Mononuclear cell (primary cell): ENCODE results near the gene IL4R. TPM values are rescaled to one million over a fixed set of nuclear protein-coding genes. Genes with fewer than 3 reads are reported as not detected.
A peak's percentile ranks its signal among the peaks of the same experiment; 100 is the strongest.

Source experiments
- H3K27me3 ChIP-seq: 2 replicates; pipeline ENCODE4 v1.6.0; 2011; ENCODE audit warnings: low read length, control low read depth; ENCODE audit not compliant: insufficient read depth
- H3K4me1 ChIP-seq: 2 replicates; pipeline ENCODE4 v1.5.1; 2011; ENCODE audit warnings: mild to moderate bottlenecking, low read length, control low read depth; ENCODE audit not compliant: insufficient read depth
- H3K4me3 ChIP-seq: 2 replicates; pipeline ENCODE4 v1.5.1; 2011; ENCODE audit warnings: mild to moderate bottlenecking, low read length, moderate library complexity
- H3K9me3 ChIP-seq: 2 replicates; pipeline ENCODE4 v1.5.1; 2011; ENCODE audit warnings: low read depth, mild to moderate bottlenecking, control low read depth, low read length
- total RNA-seq: library from RNA; depleted of rRNA; stranded (reverse); fragments of >200 nt; gene quantifications from one replicate; pipeline ENCODE4 v1.2.3, GENCODE V29; 2012

The IL4R gene
- total RNA-seq, 1 donor, result 103 TPM

- H3K9me3 ChIP-seq, result no peaks in the 10 kb centered on the region
- H3K27me3 ChIP-seq, result no peaks in the 10 kb centered on the region
- peaks cover 71% of the 10 kb centered on the region for H3K4me1 ChIP-seq
- no peak overlapping the region for H3K4me3 ChIP-seq
These were observed 10.3 kb upstream of the IL4R start for GRCh38 chr16:27303256-27304100.

- no peak overlapping the region for H3K4me3 ChIP-seq
- no peaks in the 10 kb centered on the region for H3K9me3 ChIP-seq
- no peaks in the 10 kb centered on the region for H3K27me3 ChIP-seq
- H3K4me1 ChIP-seq, result peaks cover 66% of the 10 kb centered on the region
These were observed 9.7 kb upstream of the IL4R start for GRCh38 chr16:27304102-27304501.

- no peaks in the 10 kb centered on the region for H3K9me3 ChIP-seq
- H3K27me3 ChIP-seq, result no peaks in the 10 kb centered on the region
- H3K4me3 ChIP-seq, result no peak overlapping the region
- H3K4me1 ChIP-seq, result peaks cover 56% of the 10 kb centered on the region
These were observed 8.7 kb upstream of the IL4R start for GRCh38 chr16:27304881-27305745.

GRCh38 chr16:27305839-27306442 lies 7.8 kb upstream of the IL4R start:
- no peak overlapping the region for H3K4me3 ChIP-seq
- peaks cover 48% of the 10 kb centered on the region for H3K4me1 ChIP-seq
- H3K9me3 ChIP-seq, result no peaks in the 10 kb centered on the region
- no peaks in the 10 kb centered on the region for H3K27me3 ChIP-seq

- Histone ChIP-seq H3K4me1 (peaks cover 32% of the 10 kb centered on the region), H3K9me3 (no peaks in the 10 kb centered on the region), H3K27me3 (no peaks in the 10 kb centered on the region), H3K4me3 (no peak overlapping the region)
These were observed 5.0 kb upstream of the IL4R start for GRCh38 chr16:27308792-27309191.

- Histone ChIP-seq H3K9me3 (no peaks in the 10 kb centered on the region), H3K4me1 (peaks cover 26% of the 10 kb centered on the region), H3K4me3 (no peak overlapping the region), H3K27me3 (no peaks in the 10 kb centered on the region)
These were observed 3.0 kb upstream of the IL4R start for GRCh38 chr16:27310576-27311447.

- peaks cover 31% of the 10 kb centered on the region for H3K4me1 ChIP-seq
- no peak overlapping the region for H3K4me3 ChIP-seq
- no peaks in the 10 kb centered on the region for H3K9me3 ChIP-seq
- no peaks in the 10 kb centered on the region for H3K27me3 ChIP-seq
These were observed 2.3 kb upstream of the IL4R start for GRCh38 chr16:27311448-27311830.

GRCh38 chr16:27311897-27312303 lies 1.9 kb upstream of the IL4R start:
- no peaks in the 10 kb centered on the region for H3K27me3 ChIP-seq
- H3K4me1 ChIP-seq, result peaks cover 35% of the 10 kb centered on the region
- H3K4me3 ChIP-seq, result no peak overlapping the region
- no peaks in the 10 kb centered on the region for H3K9me3 ChIP-seq

- peak overlapping the region; percentile 85 for H3K4me3 ChIP-seq
- no peaks in the 10 kb centered on the region for H3K9me3 ChIP-seq
- H3K4me1 ChIP-seq, result peaks cover 44% of the 10 kb centered on the region
- H3K27me3 ChIP-seq, result no peaks in the 10 kb centered on the region
These were observed 973 bp upstream of the IL4R start for GRCh38 chr16:27312580-27313421.

GRCh38 chr16:27314161-27314723 lies 468 bp downstream of the IL4R start:
- no peaks in the 10 kb centered on the region for H3K27me3 ChIP-seq
- no peaks in the 10 kb centered on the region for H3K9me3 ChIP-seq
- peak overlapping the region; percentile 85 for H3K4me3 ChIP-seq
- H3K4me1 ChIP-seq, result peaks cover 59% of the 10 kb centered on the region

- Histone ChIP-seq H3K4me1 (peaks cover 66% of the 10 kb centered on the region), H3K4me3 (peak overlapping the region; percentile 85), H3K27me3 (no peaks in the 10 kb centered on the region), H3K9me3 (no peaks in the 10 kb centered on the region)
These were observed 1.2 kb downstream of the IL4R start for GRCh38 chr16:27314986-27315332.

- Histone ChIP-seq H3K4me3 (peak overlapping the region; percentile 85), H3K9me3 (no peaks in the 10 kb centered on the region), H3K4me1 (peaks cover 71% of the 10 kb centered on the region)
These were observed 1.7 kb downstream of the IL4R start for GRCh38 chr16:27315333-27316037.

GRCh38 chr16:27316038-27316680 lies 2.4 kb downstream of the IL4R start:
- H3K4me1 ChIP-seq, result peaks cover 78% of the 10 kb centered on the region
- H3K27me3 ChIP-seq, result no peaks in the 10 kb centered on the region
- no peaks in the 10 kb centered on the region for H3K9me3 ChIP-seq
- H3K4me3 ChIP-seq, result peak overlapping the region; percentile 85

More at GRCh38 chr16:27315333-27316037, 1.7 kb downstream of the IL4R start:
- H3K27me3 ChIP-seq, result no peaks in the 10 kb centered on the region
